ENCODE measurements around the gene TOMM40. TPM values are rescaled to one million over a fixed set of nuclear protein-coding genes. Genes with fewer than 3 reads are reported as not detected.
A peak's percentile ranks its signal among the peaks of the same experiment; 100 is the strongest.

TOMM40 gene
- total RNA-seq, 3 donors from 2014 or later: 32.9 to 48.2 (median 39.7) TPM

GRCh38 chr19:44847144-44848035 is 43.7 kb upstream of the TOMM40 start:
- no peaks in the 10 kb centered on the region for H3K9me3 ChIP-seq
- no peaks in the 10 kb centered on the region for H3K27me3 ChIP-seq
- H3K27ac ChIP-seq: peak overlapping the region; percentile 100
- intact Hi-C loops (cut with DNase I; ENCODE audit: low total_unique reads): no loop called here
- no peaks in the 10 kb centered on the region for H3K36me3 ChIP-seq
- DNase-seq (ENCODE audit: low spot score in 2 of 2): peak; percentile 88 to 89
- no peak for TF ChIP-seq CTCF (IDR thresholded peaks at IDR 0.05)
- peak; percentile 59 for TF ChIP-seq POLR2A (IDR thresholded peaks at IDR 0.05)
- TF ChIP-seq POLR2AphosphoS5 (IDR thresholded peaks at IDR 0.05): peak; percentile 38 to 86 (median 45)
- H3K4me3 ChIP-seq: peak overlapping the region; percentile 96 to 100 (median 99)
- peaks cover 7 to 11% of the 10 kb centered on the region in 2 donors for H3K4me1 ChIP-seq

- Histone ChIP-seq H3K27me3 (no peaks in the 10 kb centered on the region), H3K27ac (peak overlapping the region; percentile 100), H3K4me3 (peak overlapping the region; percentile 96 to 100 (median 99)), H3K4me1 (peaks cover 7 to 11% of the 10 kb centered on the region in 2 donors), H3K9me3 (no peaks in the 10 kb centered on the region), H3K36me3 (no peaks in the 10 kb centered on the region)
- TF ChIP-seq POLR2AphosphoS5 (IDR thresholded peaks at IDR 0.05): no peak
- no peak for TF ChIP-seq POLR2A (IDR thresholded peaks at IDR 0.05)
- no peak for TF ChIP-seq CTCF (IDR thresholded peaks at IDR 0.05)
- DNase-seq (ENCODE audit: low spot score in 2 of 2): peak in 1 of 2 donors; percentile 38
- intact Hi-C loops (cut with DNase I; ENCODE audit: low total_unique reads): no loop called here
Measured at GRCh38 chr19:44848036-44848811, 42.8 kb upstream of the TOMM40 start.

GRCh38 chr19:44848812-44849447 is 42.1 kb upstream of the TOMM40 start:
- intact Hi-C loops (cut with DNase I; ENCODE audit: low total_unique reads): no loop called here
- DNase-seq (ENCODE audit: low spot score in 2 of 2): no peak
- TF ChIP-seq POLR2AphosphoS5 (IDR thresholded peaks at IDR 0.05): no peak
- TF ChIP-seq POLR2A (IDR thresholded peaks at IDR 0.05): no peak
- TF ChIP-seq CTCF (IDR thresholded peaks at IDR 0.05): no peak

GRCh38 chr19:44850641-44851109 is 40.4 kb upstream of the TOMM40 start:
- peak overlapping the region; percentile 68 to 100 for H3K27ac ChIP-seq
- peaks cover 0 to 5% of the 10 kb centered on the region in 2 donors for H3K4me1 ChIP-seq
- TF ChIP-seq CTCF (IDR thresholded peaks at IDR 0.05) (no peak), POLR2AphosphoS5 (IDR thresholded peaks at IDR 0.05) (no peak), POLR2A (IDR thresholded peaks at IDR 0.05) (no peak)
- peak overlapping the region in 1 of 3 donors; percentile 15 for H3K4me3 ChIP-seq
- no peaks in the 10 kb centered on the region for H3K36me3 ChIP-seq
- intact Hi-C loops (cut with DNase I; ENCODE audit: low total_unique reads): loop anchor here (5.0 kb wide), 1 partner anchor 1092 kb away; no protein-coding TSS in a partner anchor
- H3K9me3 ChIP-seq: no peaks in the 10 kb centered on the region
- DNase-seq (ENCODE audit: low spot score in 2 of 2): no peak
- H3K27me3 ChIP-seq: no peaks in the 10 kb centered on the region

More at GRCh38 chr19:44848812-44849447, 42.1 kb upstream of the TOMM40 start:
- Histone ChIP-seq H3K27ac (peak overlapping the region; percentile 100), H3K4me3 (peak overlapping the region; percentile 96 to 100 (median 99)), H3K4me1 (peaks cover 7 to 11% of the 10 kb centered on the region in 2 donors), H3K27me3 (no peaks in the 10 kb centered on the region), H3K36me3 (no peaks in the 10 kb centered on the region), H3K9me3 (no peaks in the 10 kb centered on the region)
